K562 (cell line): ENCODE data around the gene MED13L. TPM values are rescaled to one million over a fixed set of nuclear protein-coding genes. Genes with fewer than 3 reads are reported as not detected.

ENCODE experiments used
- ARID4B ChIP-seq: sonication (generic); formaldehyde crosslinking; IDR thresholded peaks from 2 replicates; pipeline ENCODE4 v1.8.0; 2022; ENCODE audit warnings: mild to moderate bottlenecking, missing genetic modification reagents
- CREB3 ChIP-seq: fragments of 450-650 bp; conservative IDR thresholded peaks from 2 replicates; pipeline ENCODE4 v1.6.1; 2016; ENCODE audit warnings: missing genetic modification characterization, low read depth, mild to moderate bottlenecking, missing compliant biosample characterization, moderate library complexity
- DEAF1 ChIP-seq: fragments of 450-650 bp; formaldehyde crosslinking; IDR thresholded peaks from 2 replicates; pipeline ENCODE4 v1.4.0; 2020; ENCODE audit warnings: mild to moderate bottlenecking, moderate library complexity
- ETS2 ChIP-seq: IDR thresholded peaks from 2 replicates; pipeline ENCODE4 v1.6.1; 2016; ENCODE audit warnings: borderline replicate concordance, missing genetic modification characterization, mild to moderate bottlenecking, moderate library complexity, missing compliant biosample characterization; ENCODE audit not compliant: poor library complexity, severe bottlenecking
- RB1 ChIP-seq: fragments of 450-650 bp; IDR thresholded peaks from 2 replicates; pipeline ENCODE4 v1.6.1; 2017; ENCODE audit warnings: low read depth, mild to moderate bottlenecking
- SNIP1 ChIP-seq: fragments of 450-650 bp; IDR thresholded peaks from 2 replicates; pipeline ENCODE4 v1.7.1; 2017; ENCODE audit warnings: low read depth, mild to moderate bottlenecking
- ZZZ3 ChIP-seq: fragments of 450-650 bp; IDR thresholded peaks from 2 replicates; pipeline ENCODE4 v1.6.1; 2016; ENCODE audit warnings: antibody characterized with exemption, mild to moderate bottlenecking, moderate library complexity
- polyA plus RNA-seq, 8 experiments: library from polyadenylated mRNA; depleted of rRNA in 4 of 8; stranded (reverse) in 5 of 8; unstranded in 3 of 8; fragments of >200 nt; fragmentation: Nextera tagmentation in 2 of 8; fragmentation: Illumina TruSeq in 1 of 8; extraction: Ambion mirVana in 2 of 8; extraction: Trizol in 1 of 8; gene quantifications; 2 replicates each; pipeline versions ENCODE4 v1.2.1 to v1.2.3, GENCODE V29; 2011 to 2014; ENCODE audit warnings: inconsistent platforms in 1 of 8, missing spikeins in 1 of 8
- total RNA-seq, 7 experiments: library from RNA; depleted of rRNA in 6 of 7; stranded (reverse); fragments of >200 nt in 6 of 7; fragmentation: Illumina TruSeq in 2 of 7; extraction: Trizol in 2 of 7; gene quantifications; 2 replicates each; pipeline versions ENCODE4 v1.2.1 to v1.2.3, GENCODE V29; 2011 to 2021; ENCODE audit warnings: low replicate concordance in 1 of 7

MED13L gene
- total and polyA plus RNA-seq, 9 of the 15 experiments (the other 6 are each of a cell fraction or from before 2014, with no cell fraction given): 13.4 to 90.3 (median 36.9) TPM

- no peak for TF ChIP-seq CREB3 (tag)
- TF ChIP-seq ARID4B: no peak
- no peak for TF ChIP-seq ZZZ3
- no peak for TF ChIP-seq RB1
- TF ChIP-seq ETS2 (tag): no peak
- no peak for TF ChIP-seq DEAF1 (CRISPR knock-in tag)
- TF ChIP-seq SNIP1: no peak
Observed at GRCh38 chr12:116080415-116080814, 197.1 kb downstream of the MED13L start (continued).
